Tibial nerve (tissue), 4 donors: Measurements from ENCODE around the gene CYSLTR2. TPM values are rescaled to one million over a fixed set of nuclear protein-coding genes. Genes with fewer than 3 reads are reported as not detected.
"Not testable (repeated sequence)": the region's sequence is repeated elsewhere in the genome, so short reads cannot be mapped to it uniquely, and the experiment has no call there.

Experiments used
- DNase-seq, 2 donors: peaks; one replicate each; pipeline ENCODE4 v3.0.0-alpha.2; 2019; ENCODE audit warnings: low spot score in 2 of 2
- H3K27ac ChIP-seq, 4 donors: fragments of 200-600 bp; sonication (generic) in 3 of 4; one replicate each; pipeline ENCODE4 v1.5.1; 2017 to 2019; ENCODE audit warnings: mild to moderate bottlenecking in 1 of 4
- H3K27me3 ChIP-seq, 2 donors: fragments of 200-600 bp; sonication (generic) in 1 of 2; one replicate each; pipeline versions ENCODE4 v1.5.1 to v1.6.0; 2017 to 2019
- H3K36me3 ChIP-seq, 3 donors: fragments of 200-600 bp; sonication (generic); one replicate each; pipeline ENCODE4 v1.5.1; 2018 to 2019
- H3K4me1 ChIP-seq, 4 donors: fragments of 200-600 bp; sonication (generic) in 3 of 4; one replicate each; pipeline ENCODE4 v1.5.1; 2017 to 2019
- H3K4me3 ChIP-seq, 4 donors: fragments of 200-600 bp; sonication (generic) in 3 of 4; one replicate each; pipeline ENCODE4 v1.5.1; 2017 to 2019; ENCODE audit warnings: mild to moderate bottlenecking in 1 of 4, moderate library complexity in 1 of 4
- H3K9me3 ChIP-seq, 4 donors: fragments of 200-600 bp; sonication (generic) in 3 of 4; one replicate each; pipeline ENCODE4 v1.5.1; 2017 to 2019
- EP300 ChIP-seq, 2 donors: sonication (generic); formaldehyde crosslinking; IDR thresholded peaks; one replicate each; pipeline ENCODE4 v1.6.1; 2017; ENCODE audit warnings: antibody characterized with exemption in 2 of 2, mild to moderate bottlenecking in 1 of 2
- POLR2A ChIP-seq, 2 donors: fragments of 450-650 bp; IDR thresholded peaks; one replicate each; pipeline ENCODE4 v1.6.1; 2017; ENCODE audit warnings: antibody characterized with exemption in 2 of 2, mild to moderate bottlenecking in 2 of 2, moderate library complexity in 2 of 2
- WGBS, 2 donors: methylation state at CpG; one replicate each; pipeline ENCODE4 v1.1.5; 2018; 5-methylcytosine and 5-hydroxymethylcytosine counted together
- total RNA-seq, 4 donors: library from RNA; depleted of rRNA; stranded (reverse); fragments of >200 nt; gene quantifications; one replicate each; pipeline ENCODE4 v1.1.0, GENCODE V29; 2016
- TF ChIP-seq, protein P1 (sequence below), 5 experiments: fragments of 200-600 bp in 3 of 5; fragments of 450-650 bp in 2 of 5; sonication (generic) in 3 of 5; IDR thresholded peaks; one replicate each; pipeline ENCODE4 v1.5.1; 2016 to 2019; ENCODE audit warnings: antibody characterized with exemption in 5 of 5, mild to moderate bottlenecking in 3 of 5, moderate library complexity in 2 of 5

CYSLTR2 gene
- total RNA-seq, 4 donors from 2014 or later, result 0.22 TPM; not detected in 3

DNA sequence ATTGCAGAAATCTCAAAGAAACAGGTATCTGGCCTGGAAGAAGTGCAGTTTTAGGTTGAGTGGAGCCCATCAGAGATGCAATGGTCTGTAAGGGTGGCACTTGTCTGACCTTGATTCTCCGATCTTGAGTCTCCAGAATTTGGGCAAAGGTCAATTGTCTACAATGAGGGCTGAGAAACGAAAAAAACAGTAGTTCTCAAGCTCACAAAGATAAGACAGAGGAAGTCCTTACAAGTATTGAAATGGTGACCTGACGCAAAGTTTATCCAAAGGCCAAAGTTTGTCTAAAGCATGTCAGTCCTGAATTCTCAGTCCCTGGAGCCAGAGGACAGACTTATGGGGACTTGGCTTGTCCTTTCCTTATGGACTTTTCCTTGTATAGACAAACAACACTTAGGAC lies 40.3 kb downstream of the CYSLTR2 start:
- WGBS, 2 donors, result 54 to 58% methylated on average over 3 of the region's 3 CpGs

DNA sequence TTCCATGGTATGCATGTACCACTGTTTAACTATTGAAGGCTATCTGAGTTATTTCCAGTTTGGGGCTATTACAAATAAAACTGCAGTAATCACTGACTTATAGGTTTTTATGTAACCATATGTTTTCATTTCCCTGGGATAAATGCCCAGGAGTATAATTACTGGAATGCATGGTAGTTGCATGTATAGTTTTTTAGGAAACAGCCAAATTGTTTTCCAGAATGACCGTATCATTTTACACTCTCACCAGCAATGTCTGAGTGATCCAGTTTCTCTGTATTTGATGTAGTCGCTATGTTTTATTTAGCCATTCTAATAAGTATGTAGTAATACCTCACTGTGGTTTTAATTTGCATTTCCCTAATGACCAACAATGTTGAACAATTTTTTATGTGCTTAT lies 42.0 kb downstream of the CYSLTR2 start:
- H3K4me1 ChIP-seq, result no peaks in the 10 kb centered on the region

More for the DNA sequence above, 40.3 kb downstream of the CYSLTR2 start:
- H3K4me3 ChIP-seq, result no peak overlapping the region
- H3K9me3 ChIP-seq, result peaks cover 0 to 8% (median 0%) of the 10 kb centered on the region in 4 donors
- H3K36me3 ChIP-seq, result no peaks in the 10 kb centered on the region
- H3K27me3 ChIP-seq, result no peaks in the 10 kb centered on the region
- TF ChIP-seq POLR2A (IDR thresholded peaks at IDR 0.05), result no peak
- H3K4me1 ChIP-seq, result no peaks in the 10 kb centered on the region
- no peak overlapping the region for H3K27ac ChIP-seq
- no peak for DNase-seq

DNA sequence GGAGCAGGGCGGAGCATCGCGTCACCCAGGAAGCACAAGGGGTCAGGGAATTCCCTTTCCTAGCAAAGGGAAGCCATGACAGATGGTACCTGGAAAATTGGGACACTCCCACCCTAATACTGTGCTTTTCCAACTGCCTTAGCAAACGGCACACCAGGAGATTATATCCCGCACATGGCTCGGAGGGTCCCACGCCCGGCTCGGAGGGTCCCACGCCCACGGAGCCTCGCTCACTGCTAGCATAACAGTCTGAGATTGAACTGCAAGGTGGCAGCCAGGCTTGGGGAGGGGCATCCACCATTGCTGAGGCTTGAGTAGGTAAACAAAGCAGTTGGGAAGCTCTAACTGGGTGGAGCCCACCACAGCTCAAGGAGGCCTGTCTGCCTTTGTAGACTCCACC lies 42.9 kb downstream of the CYSLTR2 start:
- H3K27ac ChIP-seq, H3K4me3 ChIP-seq, H3K4me1 ChIP-seq, H3K36me3 ChIP-seq, H3K27me3 ChIP-seq, H3K9me3 ChIP-seq, DNase-seq: not testable (repeated sequence)
- 97% methylated on average over 12 of the region's 12 CpGs for WGBS, 2 donors

More for the DNA sequence above, 42.0 kb downstream of the CYSLTR2 start:
- no peak for TF ChIP-seq POLR2A (IDR thresholded peaks at IDR 0.05)
- TF ChIP-seq EP300 (IDR thresholded peaks at IDR 0.05), result no peak
- TF ChIP-seq, protein P1, sequence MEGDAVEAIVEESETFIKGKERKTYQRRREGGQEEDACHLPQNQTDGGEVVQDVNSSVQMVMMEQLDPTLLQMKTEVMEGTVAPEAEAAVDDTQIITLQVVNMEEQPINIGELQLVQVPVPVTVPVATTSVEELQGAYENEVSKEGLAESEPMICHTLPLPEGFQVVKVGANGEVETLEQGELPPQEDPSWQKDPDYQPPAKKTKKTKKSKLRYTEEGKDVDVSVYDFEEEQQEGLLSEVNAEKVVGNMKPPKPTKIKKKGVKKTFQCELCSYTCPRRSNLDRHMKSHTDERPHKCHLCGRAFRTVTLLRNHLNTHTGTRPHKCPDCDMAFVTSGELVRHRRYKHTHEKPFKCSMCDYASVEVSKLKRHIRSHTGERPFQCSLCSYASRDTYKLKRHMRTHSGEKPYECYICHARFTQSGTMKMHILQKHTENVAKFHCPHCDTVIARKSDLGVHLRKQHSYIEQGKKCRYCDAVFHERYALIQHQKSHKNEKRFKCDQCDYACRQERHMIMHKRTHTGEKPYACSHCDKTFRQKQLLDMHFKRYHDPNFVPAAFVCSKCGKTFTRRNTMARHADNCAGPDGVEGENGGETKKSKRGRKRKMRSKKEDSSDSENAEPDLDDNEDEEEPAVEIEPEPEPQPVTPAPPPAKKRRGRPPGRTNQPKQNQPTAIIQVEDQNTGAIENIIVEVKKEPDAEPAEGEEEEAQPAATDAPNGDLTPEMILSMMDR (IDR thresholded peaks at IDR 0.05), result no peak
- Histone ChIP-seq H3K4me3 (no peak overlapping the region), H3K36me3 (no peaks in the 10 kb centered on the region), H3K27me3 (no peaks in the 10 kb centered on the region), H3K27ac (no peak overlapping the region), H3K9me3 (no peaks in the 10 kb centered on the region)
- WGBS, 2 donors, result 59 to 67% methylated on average over 2 of the region's 2 CpGs
- DNase-seq, result no peak

DNA sequence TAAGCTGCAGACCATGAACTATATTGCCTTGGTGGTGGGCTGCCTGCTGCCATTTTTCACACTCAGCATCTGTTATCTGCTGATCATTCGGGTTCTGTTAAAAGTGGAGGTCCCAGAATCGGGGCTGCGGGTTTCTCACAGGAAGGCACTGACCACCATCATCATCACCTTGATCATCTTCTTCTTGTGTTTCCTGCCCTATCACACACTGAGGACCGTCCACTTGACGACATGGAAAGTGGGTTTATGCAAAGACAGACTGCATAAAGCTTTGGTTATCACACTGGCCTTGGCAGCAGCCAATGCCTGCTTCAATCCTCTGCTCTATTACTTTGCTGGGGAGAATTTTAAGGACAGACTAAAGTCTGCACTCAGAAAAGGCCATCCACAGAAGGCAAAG lies 53.7 kb downstream of the CYSLTR2 start:
- H3K36me3 ChIP-seq, result no peaks in the 10 kb centered on the region
- H3K4me1 ChIP-seq, result no peaks in the 10 kb centered on the region
- TF ChIP-seq, protein P1 (IDR thresholded peaks at IDR 0.05), result no peak
- TF ChIP-seq POLR2A (IDR thresholded peaks at IDR 0.05) (no peak), EP300 (IDR thresholded peaks at IDR 0.05) (no peak)
- 92 to 96% methylated on average over 5 of the region's 5 CpGs for WGBS, 2 donors
- H3K27me3 ChIP-seq, result no peaks in the 10 kb centered on the region
- peaks cover 0 to 4% (median 0%) of the 10 kb centered on the region in 4 donors for H3K9me3 ChIP-seq
- no peak overlapping the region for H3K4me3 ChIP-seq
- H3K27ac ChIP-seq, result no peak overlapping the region
- DNase-seq, result no peak

DNA sequence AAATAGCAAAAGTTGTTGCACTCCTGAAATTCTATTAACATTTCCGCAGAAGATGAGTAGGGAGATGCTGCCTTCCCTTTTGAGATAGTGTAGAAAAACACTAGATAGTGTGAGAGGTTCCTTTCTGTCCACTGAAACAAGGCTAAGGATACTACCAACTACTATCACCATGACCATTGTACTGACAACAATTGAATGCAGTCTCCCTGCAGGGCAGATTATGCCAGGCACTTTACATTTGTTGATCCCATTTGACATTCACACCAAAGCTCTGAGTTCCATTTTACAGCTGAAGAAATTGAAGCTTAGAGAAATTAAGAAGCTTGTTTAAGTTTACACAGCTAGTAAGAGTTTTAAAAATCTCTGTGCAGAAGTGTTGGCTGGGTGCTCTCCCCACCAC lies 55.0 kb downstream of the CYSLTR2 start:
- Histone ChIP-seq H3K27ac (no peak overlapping the region), H3K4me1 (no peaks in the 10 kb centered on the region), H3K9me3 (peaks cover 0 to 4% (median 0%) of the 10 kb centered on the region in 4 donors), H3K27me3 (no peaks in the 10 kb centered on the region), H3K36me3 (no peaks in the 10 kb centered on the region), H3K4me3 (no peak overlapping the region)
- TF ChIP-seq EP300 (IDR thresholded peaks at IDR 0.05), result no peak
- TF ChIP-seq POLR2A (IDR thresholded peaks at IDR 0.05), result no peak
- TF ChIP-seq, protein P1 (IDR thresholded peaks at IDR 0.05), result no peak
- no peak for DNase-seq
- 90 to 97% methylated on average over 1 of the region's 1 CpG for WGBS, 2 donors

DNA sequence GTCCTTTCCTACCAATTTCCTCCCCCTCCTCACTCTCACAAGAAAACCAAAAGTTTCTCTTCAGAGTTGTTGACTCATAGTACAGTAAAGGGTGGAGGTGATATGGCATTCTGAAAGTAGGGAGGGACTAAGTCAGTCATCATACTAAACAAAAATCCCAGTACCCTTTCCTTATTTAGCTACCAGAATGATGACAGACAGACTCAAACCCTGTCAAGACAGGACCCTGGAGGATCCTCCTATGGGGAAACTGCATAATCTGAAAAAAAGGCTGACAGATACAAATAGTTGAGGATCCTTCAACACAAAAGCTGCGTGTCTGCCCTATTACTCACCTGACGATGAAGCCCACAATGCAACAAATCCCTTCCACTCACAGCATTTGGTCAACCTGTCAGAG lies 55.5 kb downstream of the CYSLTR2 start:
- TF ChIP-seq POLR2A (IDR thresholded peaks at IDR 0.05) (no peak), EP300 (IDR thresholded peaks at IDR 0.05) (no peak)
- TF ChIP-seq, protein P1 (IDR thresholded peaks at IDR 0.05), result no peak
- DNase-seq, result no peak
- no peak overlapping the region for H3K4me3 ChIP-seq
- H3K27ac ChIP-seq, result no peak overlapping the region
- H3K36me3 ChIP-seq, result no peaks in the 10 kb centered on the region
- no peaks in the 10 kb centered on the region for H3K4me1 ChIP-seq
- WGBS, 2 donors, result 93 to 94% methylated on average over 2 of the region's 2 CpGs
- H3K27me3 ChIP-seq, result no peaks in the 10 kb centered on the region
- peaks cover 0 to 4% (median 0%) of the 10 kb centered on the region in 4 donors for H3K9me3 ChIP-seq
